ENCODE results near the gene HSD17B1. TPM values are rescaled to one million over a fixed set of nuclear protein-coding genes. Genes with fewer than 3 reads are reported as not detected.

HSD17B1 gene
- 0.32 and 0.83 TPM in 2 replicates for polyA plus RNA-seq

GRCh38 chr17:42552736-42553135, at the start of gene HSD17B1:
Gene HSD17B1 (plus strand): TSS chr17:42552923. CDS start chr17:42552934, 11 bp downstream.

GRCh38 chr17:42536048-42536371, 16.7 kb upstream of the HSD17B1 start, which contains the start of gene NAGLU:
Gene NAGLU (plus strand): TSS chr17:42536241. CDS start chr17:42536273, 32 bp downstream.

GRCh38 chr17:42561897-42562387, 9.2 kb downstream of the HSD17B1 start, which contains the start of gene COASY:
Gene COASY (plus strand): TSS chr17:42562148. CDS start chr17:42562623, 475 bp downstream.

GRCh38 chr17:42566883-42567573, 14.3 kb downstream of the HSD17B1 start, which contains the start of gene MLX:
Gene MLX (plus strand): TSS chr17:42567100. CDS start chr17:42567125, 25 bp downstream.

GRCh38 chr17:42577532-42578281, 25.0 kb downstream of the HSD17B1 start, which contains the start of gene PSMC3IP:
Gene PSMC3IP (minus strand): TSS chr17:42577729. CDS start chr17:42577686, 43 bp downstream.

Other genes starting within 250 kb of the HSD17B1 start
- gene STAT3, start 164.5 kb upstream of the HSD17B1 start, polyA plus RNA-seq: 9.3 and 9.4 TPM in 2 replicates
- gene CAVIN1, start 129.7 kb upstream of the HSD17B1 start, polyA plus RNA-seq: 0.17 and 0.29 TPM in 2 replicates
- gene ATP6V0A1, start 94.0 kb upstream of the HSD17B1 start, polyA plus RNA-seq: 279 and 330 TPM in 2 replicates
- 0.69 TPM in 1 of 2 replicates, not detected in the other for gene NAGLU, start 16.7 kb upstream of the HSD17B1 start, polyA plus RNA-seq
- 11.2 and 11.7 TPM in 2 replicates for gene COASY, start 9.2 kb downstream of the HSD17B1 start, polyA plus RNA-seq
- 28.0 and 29.9 TPM in 2 replicates for gene MLX, start 14.2 kb downstream of the HSD17B1 start, polyA plus RNA-seq
- 6.4 TPM in 1 of 2 replicates, not detected in the other for gene PSMC3IP, start 24.8 kb downstream of the HSD17B1 start, polyA plus RNA-seq
- gene RETREG3, start 56.5 kb downstream of the HSD17B1 start, polyA plus RNA-seq: 3.6 and 4.2 TPM in 2 replicates
- 24.6 and 29.5 TPM in 2 replicates for gene TUBG1, start 56.8 kb downstream of the HSD17B1 start, polyA plus RNA-seq
- 15.4 and 23.9 TPM in 2 replicates for gene TUBG2, start 106.4 kb downstream of the HSD17B1 start, polyA plus RNA-seq
- 0.40 TPM in 1 of 2 replicates, not detected in the other for gene PLEKHH3, start 124.1 kb downstream of the HSD17B1 start, polyA plus RNA-seq
- gene CCR10, start 128.9 kb downstream of the HSD17B1 start, polyA plus RNA-seq: 0.48 TPM in 1 of 2 replicates, not detected in the other
- gene CNTNAP1, start 129.6 kb downstream of the HSD17B1 start, polyA plus RNA-seq: 6.8 and 11.4 TPM in 2 replicates
- 49.6 and 72.0 TPM in 2 replicates for gene EZH1, start 192.1 kb downstream of the HSD17B1 start, polyA plus RNA-seq
- 0.64 TPM in 1 of 2 replicates, not detected in the other for gene RAMP2, start 208.3 kb downstream of the HSD17B1 start, polyA plus RNA-seq
- gene VPS25, start 220.5 kb downstream of the HSD17B1 start, polyA plus RNA-seq: 55.2 and 81.1 TPM in 2 replicates
- 0.20 TPM in 2 replicates for gene WNK4, start 227.7 kb downstream of the HSD17B1 start, polyA plus RNA-seq
- 578 and 642 TPM in 2 replicates for gene COA3, start 245.8 kb downstream of the HSD17B1 start, polyA plus RNA-seq
- 2.1 and 4.4 TPM in 2 replicates for gene CNTD1, start 245.9 kb downstream of the HSD17B1 start, polyA plus RNA-seq